K562 (cell line): ENCODE results near the gene TMEM214.

ENCODE experiments used
- HNRNPUL1 ChIP-seq: fragments of 200-400 bp; formaldehyde crosslinking; IDR thresholded peaks from 2 replicates; pipeline ENCODE4 v1.6.1; 2017; ENCODE audit warnings: low read length
- SETDB1 ChIP-seq: IDR thresholded peaks from one replicate; pipeline ENCODE4 v1.6.1; 2012; ENCODE audit warnings: low read length, control low read depth, inconsistent platforms
- ZNF143 ChIP-seq: sonication (generic); formaldehyde crosslinking; IDR thresholded peaks from 2 replicates; pipeline ENCODE4 v1.9.0; 2022; ENCODE audit warnings: mild to moderate bottlenecking, missing genetic modification reagents

DNA sequence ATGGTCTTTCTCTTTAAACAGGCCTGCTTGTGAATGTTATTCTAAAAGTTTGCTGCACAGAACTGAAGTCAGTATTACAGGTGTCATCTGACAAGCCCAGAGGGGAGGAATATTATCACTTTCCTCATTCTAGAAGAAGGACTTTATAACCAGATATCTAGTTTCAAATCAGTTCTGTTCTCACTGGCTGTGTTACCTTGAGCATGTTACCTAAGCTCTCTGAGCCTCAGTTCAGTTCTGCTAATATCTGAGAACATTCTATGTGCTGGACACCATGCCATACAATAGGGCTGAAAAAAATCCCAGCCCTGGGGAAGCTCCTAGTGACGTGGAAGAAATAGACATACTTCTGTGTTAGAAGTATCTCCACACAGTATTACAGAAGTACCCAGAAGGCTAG, 34.4 kb upstream of the TMEM214 start:
- TF ChIP-seq ZNF143 (CRISPR knock-in tag), result no peak
- TF ChIP-seq SETDB1, result no peak
- TF ChIP-seq HNRNPUL1, result no peak
